RWPE1 (cell line): ENCODE data around the gene SLC34A1.

Experiments
- CTCF ChIA-PET: fragments of 350-600 bp; sonication (Branson Sonifier 250); formaldehyde crosslinking; extraction: SDS; loops from one replicate; lab custom pipeline; 2021; lab: Yijun Ruan, JAX
- POLR2A ChIA-PET: fragments of 400-600 bp; formaldehyde crosslinking; extraction: SDS; loops from one replicate; lab custom pipeline; 2020; ENCODE audit warnings: antibody characterized with exemption; ENCODE audit not compliant: low non-redundant PET; lab: Yijun Ruan, JAX
- DNase-seq: peaks from one replicate; pipeline ENCODE4 v3.0.0; 2012; ENCODE audit warnings: low spot score
- H3K27ac ChIP-seq: fragments of 450-650 bp; 2 replicates; pipeline ENCODE4 v1.5.1; 2017
- CTCF ChIP-seq: fragments of 450-650 bp; conservative IDR thresholded peaks from 2 replicates; pipeline ENCODE4 v1.5.1; 2017; ENCODE audit warnings: low read depth, mild to moderate bottlenecking

Gene SLC34A1

GRCh38 chr5:177432839-177433657, 48.8 kb downstream of the SLC34A1 start:
- DNase-seq = no peak
- ChIA-PET POLR2A (no interaction called here), CTCF (interaction anchor here (0.7 to 2.0 kb wide), 4 partner anchors 21 to 61 kb away, joined by 3 to 5 read pairs (median 4); no protein-coding TSS in a partner anchor)
- H3K27ac ChIP-seq = peak overlapping the region; percentile 94
- TF ChIP-seq CTCF = no peak

GRCh38 chr5:177433658-177434217, 49.5 kb downstream of the SLC34A1 start:
- peak overlapping the region; percentile 94 for H3K27ac ChIP-seq
- no peak for DNase-seq
- ChIA-PET CTCF (interaction anchor here (0.6 to 2.0 kb wide), 6 partner anchors 21 to 62 kb away, joined by 3 to 5 read pairs (median 3); no protein-coding TSS in a partner anchor), POLR2A (interaction anchor here (0.7 kb wide), 1 partner anchor 29 kb away, joined by 3 read pairs; no protein-coding TSS in a partner anchor)
- TF ChIP-seq CTCF = no peak

GRCh38 chr5:177434437-177434836, 50.2 kb downstream of the SLC34A1 start:
- POLR2A ChIA-PET = interaction anchor here (0.7 kb wide), 1 partner anchor 30 kb away, joined by 3 read pairs; no protein-coding TSS in a partner anchor

GRCh38 chr5:177434942-177435738, 50.9 kb downstream of the SLC34A1 start:
- peak overlapping the region; percentile 94 for H3K27ac ChIP-seq
- DNase-seq = no peak
- ChIA-PET POLR2A (no interaction called here), CTCF (interaction anchor here (0.6 to 1.2 kb wide), 2 partner anchors 33 to 354 kb away, joined by 3 read pairs; no protein-coding TSS in a partner anchor)
- no peak for TF ChIP-seq CTCF

More at GRCh38 chr5:177434437-177434836, 50.2 kb downstream of the SLC34A1 start:
- H3K27ac ChIP-seq = peak overlapping the region; percentile 94
- DNase-seq = no peak
- no peak for TF ChIP-seq CTCF
- CTCF ChIA-PET = interaction anchor here (0.6 to 1.2 kb wide), 3 partner anchors 30 to 353 kb away, joined by 3 read pairs; no protein-coding TSS in a partner anchor

GRCh38 chr5:177435847-177436536, 51.8 kb downstream of the SLC34A1 start:
- DNase-seq = no peak
- peak overlapping the region; percentile 94 for H3K27ac ChIP-seq
- no peak for TF ChIP-seq CTCF
- CTCF ChIA-PET = interaction anchor here (1.7 to 2.1 kb wide), 2 partner anchors 12 to 19 kb away, joined by 4 to 7 read pairs; no protein-coding TSS in a partner anchor
- POLR2A ChIA-PET = no interaction called here
